GM12878 (cell line): ENCODE data around the gene PFKM. TPM values are rescaled to one million over a fixed set of nuclear protein-coding genes. Genes with fewer than 3 reads are reported as not detected.

ENCODE experiments used
- BHLHE40 ChIP-seq, 2 experiments: fragments of 450-650 bp in 1 of 2; IDR thresholded peaks; 2 replicates each; pipeline ENCODE4 v1.6.1; 2011 to 2017; ENCODE audit warnings: low read depth in 2 of 2, borderline replicate concordance in 1 of 2, improper control_type of control experiment in 1 of 2, low read length in 1 of 2, mild to moderate bottlenecking in 1 of 2
- DPF2 ChIP-seq: fragments of 450-650 bp; IDR thresholded peaks from 2 replicates; pipeline ENCODE4 v1.6.1; 2017; ENCODE audit warnings: mild to moderate bottlenecking
- FOXM1 ChIP-seq: IDR thresholded peaks from 2 replicates; pipeline ENCODE4 v1.6.1; 2012; ENCODE audit warnings: low read depth, mild to moderate bottlenecking, inconsistent platforms, low read length, moderate library complexity
- MTA2 ChIP-seq: fragments of 450-650 bp; IDR thresholded peaks from 2 replicates; pipeline ENCODE4 v1.6.1; 2016; ENCODE audit warnings: low read depth, mild to moderate bottlenecking, moderate library complexity
- NFYB ChIP-seq: IDR thresholded peaks from 2 replicates; pipeline ENCODE4 v1.6.1; 2011; ENCODE audit warnings: low read depth, mild to moderate bottlenecking, low read length, improper control_type of control experiment, moderate library complexity; ENCODE audit not compliant: insufficient read depth
- PAX8 ChIP-seq: fragments of 450-650 bp; IDR thresholded peaks from 2 replicates; pipeline ENCODE4 v1.6.1; 2017; ENCODE audit warnings: mild to moderate bottlenecking, moderate library complexity
- ZZZ3 ChIP-seq: IDR thresholded peaks from 2 replicates; pipeline ENCODE4 v1.6.1; 2011; ENCODE audit warnings: low read depth; ENCODE audit not compliant: control insufficient read depth, insufficient read length
- polyA plus RNA-seq, 11 experiments: library from polyadenylated mRNA; depleted of rRNA in 4 of 11; unstranded in 6 of 11; stranded (reverse) in 5 of 11; fragments of >200 nt; fragmentation: Nextera tagmentation in 4 of 11; fragmentation: Illumina TruSeq in 1 of 11; extraction: Ambion mirVana in 4 of 11; extraction: Trizol in 1 of 11; gene quantifications; 1 replicate in 1 of 11; 2 replicates in 10 of 11; pipeline versions ENCODE4 v1.2.1 to v1.2.3, GENCODE V29; 2011 to 2016; ENCODE audit warnings: inconsistent platforms in 2 of 11, missing spikeins in 2 of 11, low read depth in 1 of 11
- total RNA-seq, 4 experiments: library from RNA; depleted of rRNA in 3 of 4; stranded (reverse); fragments of >200 nt in 3 of 4; fragmentation: Illumina TruSeq in 1 of 4; extraction: Trizol in 1 of 4; gene quantifications; 2 replicates each; pipeline versions ENCODE4 v1.2.1 to v1.2.3, GENCODE V29; 2013 to 2021
- TF ChIP-seq, protein P1 (sequence below): fragments of 450-650 bp; IDR thresholded peaks from 2 replicates; pipeline ENCODE4 v1.6.1; 2017; ENCODE audit warnings: mild to moderate bottlenecking, moderate library complexity

PFKM gene
- total and polyA plus RNA-seq, 10 of the 15 experiments (the other 5 are each of a cell fraction or from before 2014, with no cell fraction given): 27.6 to 80.0 (median 55.8) TPM

DNA sequence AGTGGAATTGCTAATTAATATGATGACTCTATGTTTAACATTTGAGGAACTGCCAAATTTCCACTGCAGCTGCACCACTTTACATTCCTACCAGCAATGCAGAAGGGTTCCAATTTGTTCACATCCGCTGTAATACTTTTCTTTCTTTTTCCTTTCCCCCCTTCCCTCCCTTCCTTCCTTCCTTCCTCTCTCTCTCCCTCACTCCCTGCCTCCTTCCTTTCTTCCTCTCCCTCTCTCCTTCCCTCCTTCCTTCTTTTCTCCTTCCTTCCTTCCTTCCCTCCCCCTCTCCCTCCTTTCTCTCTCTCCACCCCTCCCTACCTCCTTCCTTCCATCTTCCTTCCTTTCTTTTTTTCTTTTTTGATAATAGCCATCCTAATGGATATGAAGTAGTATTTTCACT lies 3.2 kb upstream of the PFKM start (continued):
- TF ChIP-seq, protein P1, sequence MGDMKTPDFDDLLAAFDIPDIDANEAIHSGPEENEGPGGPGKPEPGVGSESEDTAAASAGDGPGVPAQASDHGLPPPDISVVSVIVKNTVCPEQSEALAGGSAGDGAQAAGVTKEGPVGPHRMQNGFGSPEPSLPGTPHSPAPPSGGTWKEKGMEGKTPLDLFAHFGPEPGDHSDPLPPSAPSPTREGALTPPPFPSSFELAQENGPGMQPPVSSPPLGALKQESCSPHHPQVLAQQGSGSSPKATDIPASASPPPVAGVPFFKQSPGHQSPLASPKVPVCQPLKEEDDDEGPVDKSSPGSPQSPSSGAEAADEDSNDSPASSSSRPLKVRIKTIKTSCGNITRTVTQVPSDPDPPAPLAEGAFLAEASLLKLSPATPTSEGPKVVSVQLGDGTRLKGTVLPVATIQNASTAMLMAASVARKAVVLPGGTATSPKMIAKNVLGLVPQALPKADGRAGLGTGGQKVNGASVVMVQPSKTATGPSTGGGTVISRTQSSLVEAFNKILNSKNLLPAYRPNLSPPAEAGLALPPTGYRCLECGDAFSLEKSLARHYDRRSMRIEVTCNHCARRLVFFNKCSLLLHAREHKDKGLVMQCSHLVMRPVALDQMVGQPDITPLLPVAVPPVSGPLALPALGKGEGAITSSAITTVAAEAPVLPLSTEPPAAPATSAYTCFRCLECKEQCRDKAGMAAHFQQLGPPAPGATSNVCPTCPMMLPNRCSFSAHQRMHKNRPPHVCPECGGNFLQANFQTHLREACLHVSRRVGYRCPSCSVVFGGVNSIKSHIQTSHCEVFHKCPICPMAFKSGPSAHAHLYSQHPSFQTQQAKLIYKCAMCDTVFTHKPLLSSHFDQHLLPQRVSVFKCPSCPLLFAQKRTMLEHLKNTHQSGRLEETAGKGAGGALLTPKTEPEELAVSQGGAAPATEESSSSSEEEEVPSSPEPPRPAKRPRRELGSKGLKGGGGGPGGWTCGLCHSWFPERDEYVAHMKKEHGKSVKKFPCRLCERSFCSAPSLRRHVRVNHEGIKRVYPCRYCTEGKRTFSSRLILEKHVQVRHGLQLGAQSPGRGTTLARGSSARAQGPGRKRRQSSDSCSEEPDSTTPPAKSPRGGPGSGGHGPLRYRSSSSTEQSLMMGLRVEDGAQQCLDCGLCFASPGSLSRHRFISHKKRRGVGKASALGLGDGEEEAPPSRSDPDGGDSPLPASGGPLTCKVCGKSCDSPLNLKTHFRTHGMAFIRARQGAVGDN: no peak
- TF ChIP-seq MTA2 (no peak), NFYB (no peak), PAX8 (no peak), ZZZ3 (no peak), BHLHE40 (IDR thresholded peaks at IDR 0.05; ENCODE audit: borderline replicate concordance in 1 of 2, low read depth in 2 of 2, low read length in 1 of 2) (no peak), FOXM1 (no peak), DPF2 (no peak)
- TF ChIP-seq, all 136 proteins: peak for 0
